MCF 10A (cell line): ENCODE data around the gene LNPEP. TPM values are rescaled to one million over a fixed set of nuclear protein-coding genes. Genes with fewer than 3 reads are reported as not detected.

Source experiments
- BruUV-seq: library from RNA; stranded (reverse); fragments of 400-500 nt; replicated peaks from 2 replicates; lab custom pipeline; 2021; lab: Mats Ljungman, UMichigan
- CTCF ChIA-PET: fragments of 300-600 bp; sonication (Branson Sonifier 250); formaldehyde crosslinking; extraction: SDS; loops from one replicate; lab custom pipeline; 2021; ENCODE audit warnings: antibody characterized with exemption, inconsistent platforms; lab: Yijun Ruan, JAX
- POLR2A ChIA-PET: fragments of 300-600, 350-650 bp; sonication (Branson Sonifier 250); formaldehyde crosslinking; extraction: SDS; loops from one replicate; lab custom pipeline; 2020; ENCODE audit warnings: antibody characterized with exemption, inconsistent platforms; lab: Yijun Ruan, JAX
- DNase-seq: peaks from one replicate; pipeline ENCODE4 v3.0.0-alpha.2; 2018; ENCODE audit not compliant: unreplicated experiment
- H3K27ac Mint-ChIP-seq: one replicate; pipeline ENCODE4 v1.8.0; 2022; ENCODE audit warnings: mild to moderate bottlenecking, low read depth, mixed read lengths; ENCODE audit not compliant: unreplicated experiment
- H3K27me3 Mint-ChIP-seq: one replicate; pipeline ENCODE4 v1.8.0; 2022; ENCODE audit warnings: mixed read lengths; ENCODE audit not compliant: insufficient read depth, unreplicated experiment
- H3K36me3 Mint-ChIP-seq: one replicate; pipeline ENCODE4 v1.8.0; 2022; ENCODE audit warnings: mild to moderate bottlenecking, moderate library complexity, mixed read lengths; ENCODE audit not compliant: insufficient read depth, unreplicated experiment
- H3K4me1 Mint-ChIP-seq: one replicate; pipeline ENCODE4 v1.8.0; 2022; ENCODE audit warnings: mixed read lengths; ENCODE audit not compliant: insufficient read depth, unreplicated experiment
- H3K4me3 Mint-ChIP-seq: one replicate; pipeline ENCODE4 v1.8.0; 2022; ENCODE audit warnings: mild to moderate bottlenecking, moderate library complexity, mixed read lengths; ENCODE audit not compliant: unreplicated experiment
- H3K9me3 Mint-ChIP-seq: one replicate; pipeline ENCODE4 v1.8.0; 2022; ENCODE audit warnings: mixed read lengths; ENCODE audit not compliant: unreplicated experiment
- CTCF ChIP-seq: fragments of 200-600 bp; IDR thresholded peaks from one replicate; pipeline ENCODE4 v1.8.0; 2022; ENCODE audit warnings: antibody characterized with exemption, mild to moderate bottlenecking; ENCODE audit not compliant: unreplicated experiment
- intact Hi-C: fragments of 100-400 bp; cut with micrococcal nuclease; formaldehyde crosslinking; loops from 2 replicates; pipeline ENCODE4 v1.14.1; 2022
- total RNA-seq: library from RNA; stranded (reverse); gene quantifications from 2 replicates; pipeline ENCODE4 v1.2.3, GENCODE V29; 2022

The LNPEP gene
- total RNA-seq, 1 experiment from 2014 or later, result 26.4 TPM

- peaks cover 9% of the 10 kb centered on the region for H3K4me1 Mint-ChIP-seq
- BruUV-seq, result no TSS peak
- DNase-seq, result no peak
- H3K4me3 Mint-ChIP-seq, result no peak overlapping the region
- no peak for TF ChIP-seq CTCF
- CTCF ChIA-PET, result interaction anchor here (1.1 to 1.5 kb wide), 2 partner anchors 19 to 225 kb away, joined by 3 to 4 read pairs; no protein-coding TSS in a partner anchor
- intact Hi-C loops, result no loop called here
- POLR2A ChIA-PET, result interaction anchor here (0.7 to 1.4 kb wide), 2 partner anchors 16 to 777 kb away, joined by 3 to 6 read pairs; no protein-coding TSS in a partner anchor
- peaks cover 24% of the 10 kb centered on the region for H3K36me3 Mint-ChIP-seq
- H3K9me3 Mint-ChIP-seq, result no peaks in the 10 kb centered on the region
- no peaks in the 10 kb centered on the region for H3K27me3 Mint-ChIP-seq
- no peak overlapping the region for H3K27ac Mint-ChIP-seq
These were observed 41.3 kb downstream of the LNPEP start for GRCh38 chr5:96977228-96977627.

- H3K27ac Mint-ChIP-seq, result no peak overlapping the region
- H3K4me3 Mint-ChIP-seq, result no peak overlapping the region
- H3K36me3 Mint-ChIP-seq, result peaks cover 24% of the 10 kb centered on the region
- ChIA-PET CTCF (interaction anchor here (0.6 to 1.3 kb wide), 2 partner anchors 110 to 227 kb away, joined by 3 read pairs; no protein-coding TSS in a partner anchor), POLR2A (no interaction called here)
- H3K9me3 Mint-ChIP-seq, result no peaks in the 10 kb centered on the region
- H3K4me1 Mint-ChIP-seq, result peaks cover 9% of the 10 kb centered on the region
- no TSS peak for BruUV-seq
- intact Hi-C loops, result no loop called here
- no peak for DNase-seq
- no peaks in the 10 kb centered on the region for H3K27me3 Mint-ChIP-seq
- no peak for TF ChIP-seq CTCF
These were observed 43.1 kb downstream of the LNPEP start for GRCh38 chr5:96978812-96979449.

DNA sequence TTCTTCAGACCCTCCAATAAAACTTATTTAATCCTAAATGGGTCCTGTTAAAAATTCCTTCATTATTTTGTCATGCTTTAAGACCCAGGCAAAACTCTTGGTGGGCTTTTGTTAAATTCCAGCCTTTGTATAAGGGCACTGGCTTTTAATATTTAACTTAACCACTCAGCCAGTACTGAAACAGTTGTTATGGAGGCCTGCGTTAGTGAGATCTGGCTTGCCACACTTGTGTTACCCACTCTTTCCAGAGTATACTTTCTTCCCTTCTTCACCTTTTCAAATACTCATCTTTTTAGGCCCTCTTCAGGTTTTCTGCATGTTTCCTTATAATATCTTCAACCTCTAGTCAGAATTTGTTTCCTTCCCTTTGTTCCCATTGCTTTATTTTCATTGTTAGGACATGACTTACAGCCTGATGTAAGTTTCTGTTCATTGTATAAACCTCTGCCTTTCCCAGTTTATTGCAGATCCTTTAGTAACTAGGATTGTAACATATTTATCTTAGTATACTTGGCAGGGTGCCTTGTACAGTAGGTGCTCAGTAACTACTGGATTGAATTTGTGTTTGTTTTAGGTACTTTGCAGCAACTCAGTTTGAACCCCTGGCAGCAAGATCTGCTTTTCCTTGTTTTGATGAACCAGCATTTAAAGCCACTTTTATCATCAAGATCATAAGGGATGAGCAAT is 48.8 kb downstream of the LNPEP start:
- H3K9me3 Mint-ChIP-seq, result no peaks in the 10 kb centered on the region
- TF ChIP-seq CTCF, result no peak
- H3K36me3 Mint-ChIP-seq, result peaks cover 34% of the 10 kb centered on the region
- intact Hi-C loops, result no loop called here
- no peaks in the 10 kb centered on the region for H3K27me3 Mint-ChIP-seq
- no peak for DNase-seq
- ChIA-PET CTCF (no interaction called here), POLR2A (no interaction called here)
- no peak overlapping the region for H3K4me3 Mint-ChIP-seq
- BruUV-seq, result no TSS peak
- no peak overlapping the region for H3K27ac Mint-ChIP-seq
- H3K4me1 Mint-ChIP-seq, result peaks cover 6% of the 10 kb centered on the region

GRCh38 chr5:96986450-96986849 is 50.6 kb downstream of the LNPEP start:
- no peak overlapping the region for H3K27ac Mint-ChIP-seq
- H3K4me3 Mint-ChIP-seq, result no peak overlapping the region
- CTCF ChIA-PET, result interaction anchor here (0.8 to 1.1 kb wide), 4 partner anchors 11 to 175 kb away, joined by 3 to 4 read pairs (median 4); no protein-coding TSS in a partner anchor
- H3K9me3 Mint-ChIP-seq, result no peaks in the 10 kb centered on the region
- intact Hi-C loops, result no loop called here
- no peak for DNase-seq
- no peaks in the 10 kb centered on the region for H3K27me3 Mint-ChIP-seq
- H3K36me3 Mint-ChIP-seq, result peaks cover 38% of the 10 kb centered on the region
- no peak for TF ChIP-seq CTCF
- POLR2A ChIA-PET, result no interaction called here
- H3K4me1 Mint-ChIP-seq, result peaks cover 6% of the 10 kb centered on the region
- BruUV-seq, result no TSS peak
